HG03280 (cell line): ENCODE measurements around the gene SLC34A3.
"Not testable (repeated sequence)": the region's sequence is repeated elsewhere in the genome, so short reads cannot be mapped to it uniquely, and the experiment has no call there.

Experiments
- ATAC-seq: cut with Tn5 transposase; IDR thresholded peaks from one replicate; pipeline ENCODE4 v1.9.1; 2021; ENCODE audit warnings: mild to moderate bottlenecking, moderate library complexity; ENCODE audit not compliant: unreplicated experiment

SLC34A3 gene

DNA sequence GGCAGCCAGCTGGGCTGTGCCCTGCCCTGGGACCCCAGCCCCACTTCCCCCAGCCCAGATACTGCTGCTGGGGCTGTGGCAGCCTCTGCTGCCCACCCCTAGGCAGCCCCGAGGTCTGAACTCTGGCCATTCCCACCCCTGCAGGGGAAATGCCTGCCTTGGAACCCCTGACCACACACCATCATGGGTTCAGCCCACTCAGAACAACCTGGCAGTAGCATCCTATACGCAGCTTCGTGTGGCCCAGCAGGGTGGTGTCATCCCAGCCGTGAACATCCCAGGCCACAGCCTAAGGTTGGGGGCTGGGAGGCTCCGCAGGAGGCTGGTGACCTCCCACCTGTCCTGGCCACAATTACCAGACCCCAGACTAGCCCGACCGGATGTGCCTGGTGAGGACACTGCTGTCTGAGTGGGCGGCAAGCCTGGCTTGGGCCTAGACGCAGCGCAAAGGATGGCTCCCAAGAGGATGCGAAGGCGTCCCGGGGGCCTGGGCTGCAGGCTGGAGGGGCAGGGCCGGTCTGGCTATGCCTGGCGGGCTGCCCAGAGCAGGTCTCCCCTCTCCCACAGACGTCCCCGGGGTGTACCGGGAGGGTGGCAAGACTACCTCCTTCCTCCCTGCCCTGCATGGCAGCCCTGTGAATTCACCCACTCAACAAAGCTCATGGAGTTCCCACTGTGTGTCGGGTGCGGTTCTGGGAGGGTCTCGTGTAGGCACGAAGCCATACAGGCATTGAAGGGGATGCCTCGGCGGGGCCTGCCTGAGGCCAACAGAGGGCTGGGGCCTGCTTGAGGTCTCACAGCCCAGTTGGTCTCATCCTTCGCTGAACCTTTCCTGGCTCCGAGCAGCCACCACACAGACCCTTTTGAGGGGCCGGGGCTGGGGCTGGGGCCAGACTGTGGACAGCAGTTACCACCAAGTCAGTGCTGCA is 1.5 kb upstream of the SLC34A3 start:
- no peak for ATAC-seq

DNA sequence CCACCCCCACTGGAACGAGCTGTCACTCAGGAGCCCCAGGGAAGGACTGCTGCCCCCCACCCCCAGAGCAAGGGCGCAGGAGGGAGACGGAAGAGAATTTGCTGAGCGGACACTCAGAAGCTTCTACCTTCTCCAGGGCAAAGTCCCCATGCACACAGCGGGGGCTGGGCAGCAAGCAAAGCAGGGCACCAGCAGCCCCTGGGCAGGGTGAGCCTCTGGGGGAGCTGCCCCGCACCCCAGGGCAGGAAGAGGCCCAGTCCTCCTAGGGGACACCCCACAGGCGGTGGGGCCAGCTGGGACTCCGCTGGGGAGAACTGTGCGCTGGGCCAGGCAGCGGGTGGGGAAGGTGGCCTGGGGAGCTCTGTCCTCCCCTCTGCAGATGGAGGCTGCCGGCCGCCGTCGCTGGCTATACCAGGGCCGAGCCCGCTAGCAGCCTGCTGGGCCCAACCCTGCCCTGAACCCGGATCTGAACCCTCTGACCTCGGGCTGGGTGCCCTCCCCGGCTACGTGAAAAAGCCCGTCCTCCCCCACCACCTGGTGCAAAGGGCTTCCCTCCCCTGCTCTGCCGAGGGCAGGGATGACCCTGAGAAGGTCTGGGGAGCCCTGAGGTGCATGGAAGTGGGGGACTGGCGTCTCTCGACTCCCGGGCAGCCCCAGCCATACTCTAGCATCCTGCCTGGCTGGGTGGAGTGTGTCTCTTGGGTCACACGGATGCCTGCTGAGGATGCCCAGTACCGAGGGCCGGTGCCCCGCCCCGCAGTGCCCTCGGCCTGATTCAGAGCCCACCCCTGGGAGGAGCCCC is 597 bp upstream of the SLC34A3 start:
- no peak for ATAC-seq

GRCh38 chr9:137231372-137232039 is 805 bp downstream of the SLC34A3 start:
- ATAC-seq: no peak

DNA sequence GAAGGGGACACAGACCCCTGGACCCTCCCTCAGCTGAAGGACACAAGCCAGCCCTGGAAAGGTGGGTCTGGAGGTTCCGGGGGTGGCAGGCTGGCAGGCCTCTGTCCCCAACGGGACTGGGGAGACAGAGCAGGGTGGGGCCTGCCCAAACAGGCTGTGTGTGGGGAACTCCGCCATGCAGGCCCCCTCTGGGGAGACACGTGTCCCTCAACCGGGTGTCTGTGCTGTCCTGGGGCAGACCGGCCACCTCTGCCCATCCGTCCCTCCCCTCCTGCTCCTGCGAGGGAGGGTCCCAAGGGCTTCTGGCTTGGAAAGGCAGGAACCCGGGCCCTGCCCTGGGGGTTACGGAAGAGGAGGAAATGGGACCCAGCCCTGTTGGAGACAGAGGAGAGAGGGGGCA is 1.4 kb downstream of the SLC34A3 start:
- no peak for ATAC-seq

- ATAC-seq: no peak
Measured at GRCh38 chr9:137232510-137232909, 1.8 kb downstream of the SLC34A3 start.

GRCh38 chr9:137233143-137233980 is 2.7 kb downstream of the SLC34A3 start:
- no peak for ATAC-seq

GRCh38 chr9:137234055-137234697 is 3.5 kb downstream of the SLC34A3 start:
- no peak for ATAC-seq

DNA sequence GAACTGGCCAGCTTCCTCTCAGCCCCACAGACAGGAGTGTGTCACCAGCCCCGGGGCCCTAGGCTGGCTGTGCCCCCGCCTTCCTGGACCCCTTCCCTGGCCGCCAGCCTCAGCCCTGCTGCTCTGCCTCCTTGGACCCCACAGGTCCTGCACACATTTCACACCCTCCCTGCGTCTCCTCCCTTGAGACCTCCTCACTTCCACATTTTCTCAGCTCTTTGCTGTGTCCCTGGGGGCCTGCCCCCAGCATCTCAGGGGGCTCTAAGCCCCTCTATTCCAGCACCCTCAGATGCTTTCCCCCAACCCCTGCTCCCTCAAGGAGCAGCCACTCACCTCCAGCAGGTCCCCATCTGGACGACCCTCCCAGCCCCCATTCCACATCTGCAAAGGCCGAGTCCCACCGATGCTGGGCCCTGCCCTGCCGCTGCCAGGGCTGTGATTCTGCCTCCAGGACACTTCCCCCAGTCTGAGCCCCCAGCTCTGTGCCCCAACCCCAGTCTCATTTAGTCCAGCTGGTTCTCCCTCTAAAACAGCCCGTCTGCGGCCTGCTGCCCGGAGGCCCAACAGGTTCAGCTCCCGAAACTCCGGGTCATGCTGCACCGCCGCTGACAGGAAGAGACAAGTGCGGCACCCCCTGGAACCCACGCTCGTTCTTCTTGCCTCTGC is 4.2 kb downstream of the SLC34A3 start:
- no peak for ATAC-seq

GRCh38 chr9:137235424-137236237 is 4.9 kb downstream of the SLC34A3 start:
- no peak for ATAC-seq

- ATAC-seq: no peak
Measured at GRCh38 chr9:137236238-137236935, 5.7 kb downstream of the SLC34A3 start.

DNA sequence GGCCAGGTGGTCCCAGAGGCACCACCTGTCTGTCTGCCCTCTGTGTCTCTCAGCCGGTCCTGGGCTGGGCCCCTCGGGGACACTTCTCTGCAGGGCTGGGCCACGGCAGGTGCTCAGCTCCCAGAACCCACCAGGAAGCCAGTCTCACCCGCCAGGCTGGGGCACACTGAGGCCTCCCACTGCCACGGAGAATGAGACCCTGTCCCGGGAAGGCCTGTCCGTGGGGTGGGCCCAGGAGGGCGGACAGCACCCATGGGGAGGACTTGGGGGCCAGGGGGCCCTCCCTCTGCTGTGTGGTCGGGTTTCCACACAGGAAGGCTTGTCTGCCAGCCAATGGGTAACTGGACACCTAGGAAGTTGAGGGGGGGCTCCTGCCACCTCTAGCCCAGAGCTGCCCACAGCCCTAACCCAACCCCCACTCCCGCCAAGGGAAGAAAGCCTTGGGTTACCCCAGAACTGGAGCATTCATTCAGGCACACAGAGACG is 6.3 kb downstream of the SLC34A3 start:
- no peak for ATAC-seq

DNA sequence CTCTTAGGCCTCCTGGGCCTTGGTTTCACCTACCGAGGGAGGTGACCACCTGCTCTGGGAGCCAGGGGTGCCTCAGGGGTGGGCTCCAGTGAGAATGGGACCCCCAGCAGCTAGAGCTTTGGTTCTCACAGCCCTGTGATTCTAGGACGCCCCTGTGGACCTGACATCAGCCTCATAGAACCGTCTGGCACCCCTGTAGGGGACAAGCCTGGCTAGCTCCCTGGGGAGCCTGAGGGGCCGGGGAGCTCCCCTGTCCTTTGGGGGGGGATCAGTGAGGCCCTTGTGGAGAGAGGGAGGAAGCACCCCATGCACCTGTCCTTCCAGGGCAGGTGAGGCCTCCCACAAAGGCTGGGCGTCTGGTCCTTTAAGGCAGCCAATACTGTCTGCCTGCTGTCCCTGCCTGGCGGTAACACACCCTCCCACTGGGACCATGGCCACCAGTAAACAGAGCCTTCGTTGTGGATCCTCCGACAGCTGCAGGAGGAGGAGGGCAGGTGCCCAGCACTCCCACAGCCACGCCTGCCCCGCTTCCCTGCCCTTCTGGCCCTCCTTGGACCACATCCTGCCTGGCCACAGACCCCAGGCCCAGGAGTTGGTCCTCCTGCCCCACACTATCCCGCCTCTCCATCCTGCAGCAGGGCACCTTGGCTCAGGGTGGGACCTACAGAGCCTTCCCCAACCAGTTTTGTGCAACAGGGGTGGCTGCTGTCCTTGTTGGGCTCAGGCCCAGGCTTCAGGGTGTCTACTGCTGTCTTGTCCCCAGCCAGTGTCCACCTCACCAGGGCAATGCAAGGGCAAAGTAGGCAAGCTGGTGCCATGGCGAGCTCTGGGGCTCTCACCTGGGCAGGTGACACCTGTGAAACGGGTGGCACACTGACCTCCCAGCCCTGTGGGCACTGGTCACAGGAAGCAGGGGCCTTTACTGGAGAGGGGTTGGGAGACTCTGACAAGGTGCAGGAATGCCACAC is 7.3 kb downstream of the SLC34A3 start:
- no peak for ATAC-seq

DNA sequence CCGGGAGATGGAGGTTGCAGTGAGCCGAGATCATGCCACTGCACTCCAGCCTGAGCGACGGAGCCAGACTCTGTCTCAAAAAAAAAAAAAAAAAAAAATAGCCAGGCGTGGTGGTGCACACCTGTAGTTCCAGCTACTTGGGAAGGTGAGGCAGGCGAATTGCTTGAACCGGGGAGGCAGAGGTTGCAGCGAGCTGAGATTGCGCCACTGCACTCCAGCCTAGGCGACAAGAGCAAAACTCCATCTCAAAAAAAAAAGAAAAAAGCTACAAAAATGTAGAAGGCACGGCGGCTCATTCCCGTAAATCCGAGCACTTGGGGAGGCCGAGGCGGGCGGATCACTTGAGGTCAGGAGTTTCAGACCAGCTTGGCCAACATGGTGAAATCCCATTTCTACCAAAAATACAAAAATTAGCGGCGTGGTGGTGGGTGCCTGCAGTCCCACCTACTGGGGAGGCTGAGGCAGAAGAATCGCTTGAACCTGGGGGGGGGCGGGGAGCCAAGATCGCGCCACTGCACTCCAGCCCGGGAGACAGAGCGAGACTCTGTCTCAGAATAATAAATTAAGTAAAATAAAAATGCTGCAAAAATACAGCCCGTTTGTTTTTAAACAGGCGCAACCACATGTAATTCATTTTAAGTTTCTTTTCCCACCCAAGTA is 9.0 kb downstream of the SLC34A3 start:
- not testable (repeated sequence) for ATAC-seq

GRCh38 chr9:137240318-137240840 is 9.7 kb downstream of the SLC34A3 start:
- ATAC-seq: peak; percentile 20

DNA sequence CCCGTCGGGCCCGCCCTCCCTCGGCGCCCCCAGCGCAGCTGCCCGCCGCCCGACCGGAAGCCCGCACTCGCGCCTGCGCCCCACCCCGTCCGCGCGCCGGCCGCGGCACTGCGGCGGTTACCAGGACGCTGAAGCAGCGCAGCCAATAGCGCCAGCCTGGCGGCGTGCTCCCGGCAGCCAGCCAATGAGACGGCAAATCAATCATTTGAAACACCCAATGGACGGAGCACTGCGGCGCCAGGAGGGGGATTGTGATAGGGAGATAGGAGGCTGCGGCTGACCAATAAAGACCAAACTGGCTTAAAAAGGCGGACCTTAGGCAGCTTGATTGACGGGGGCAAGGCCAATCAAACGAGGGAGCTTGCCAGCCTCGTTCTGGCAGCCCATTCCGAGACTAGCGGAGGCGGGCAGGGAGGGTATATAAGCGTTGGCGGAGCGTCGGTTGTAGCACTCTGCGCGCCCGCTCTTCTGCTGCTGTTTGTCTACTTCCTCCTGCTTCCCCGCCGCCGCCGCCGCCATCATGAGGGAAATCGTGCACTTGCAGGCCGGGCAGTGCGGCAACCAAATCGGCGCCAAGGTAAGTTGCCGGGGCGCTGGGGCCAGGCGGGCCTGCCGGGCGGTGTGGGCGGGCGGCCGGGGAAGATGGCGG is 10.3 kb downstream of the SLC34A3 start, which contains the start of gene TUBB4B:
Gene TUBB4B, plus strand, starts transcription at position 447 of the 649 bp plus-strand sequence. Its CDS starts 74 bp downstream, at position 521.
- ATAC-seq: peak; percentile 78
